Epithelial cell of proximal tubule (primary cell): ENCODE results near the gene RAPGEF5. TPM values are rescaled to one million over a fixed set of nuclear protein-coding genes. Genes with fewer than 3 reads are reported as not detected.

Experiments used
- DNase-seq: peaks from one replicate; pipeline ENCODE4 v3.0.0-alpha.2; 2011; ENCODE audit warnings: low read depth
- H3K4me3 ChIP-seq: 2 replicates; pipeline ENCODE4 v1.5.1; 2011; ENCODE audit warnings: low read depth, mild to moderate bottlenecking, low read length
- CTCF ChIP-seq: conservative IDR thresholded peaks from 2 replicates; pipeline ENCODE4 v1.5.1; 2012; ENCODE audit warnings: low read depth, mild to moderate bottlenecking, low read length
- total RNA-seq: library from RNA; depleted of rRNA; stranded (reverse); fragments of >200 nt; gene quantifications from 2 replicates; pipeline ENCODE4 v1.2.3, GENCODE V29; 2015

Gene RAPGEF5
- total RNA-seq, 1 donor from 2014 or later = 8.3 TPM

- no peak overlapping the region for H3K4me3 ChIP-seq
Observed at GRCh38 chr7:22351329-22351692, 5.6 kb downstream of the RAPGEF5 start.

GRCh38 chr7:22350466-22351328 lies 6.3 kb downstream of the RAPGEF5 start:
- no peak for DNase-seq
- H3K4me3 ChIP-seq = no peak overlapping the region
- no peak for TF ChIP-seq CTCF

More at GRCh38 chr7:22351329-22351692, 5.6 kb downstream of the RAPGEF5 start:
- no peak for TF ChIP-seq CTCF
- no peak for DNase-seq

- no peak for DNase-seq
- TF ChIP-seq CTCF = no peak
- no peak overlapping the region for H3K4me3 ChIP-seq
Observed at GRCh38 chr7:22348379-22348778, 8.6 kb downstream of the RAPGEF5 start.

GRCh38 chr7:22346383-22347107 lies 10.4 kb downstream of the RAPGEF5 start:
- peak; percentile 82 for DNase-seq
- TF ChIP-seq CTCF = no peak
- no peak overlapping the region for H3K4me3 ChIP-seq

- no peak overlapping the region for H3K4me3 ChIP-seq
- DNase-seq = no peak
- TF ChIP-seq CTCF = no peak
Observed at GRCh38 chr7:22344655-22345054, 12.3 kb downstream of the RAPGEF5 start.

GRCh38 chr7:22343612-22344011 lies 13.3 kb downstream of the RAPGEF5 start:
- no peak overlapping the region for H3K4me3 ChIP-seq
- no peak for TF ChIP-seq CTCF
- no peak for DNase-seq
